Measurements from ENCODE around the gene PPP1R15B. TPM values are rescaled to one million over a fixed set of nuclear protein-coding genes. Genes with fewer than 3 reads are reported as not detected.

The PPP1R15B gene
- total RNA-seq, 2 donors from 2014 or later, result 44.8 to 79.2 TPM

DNA sequence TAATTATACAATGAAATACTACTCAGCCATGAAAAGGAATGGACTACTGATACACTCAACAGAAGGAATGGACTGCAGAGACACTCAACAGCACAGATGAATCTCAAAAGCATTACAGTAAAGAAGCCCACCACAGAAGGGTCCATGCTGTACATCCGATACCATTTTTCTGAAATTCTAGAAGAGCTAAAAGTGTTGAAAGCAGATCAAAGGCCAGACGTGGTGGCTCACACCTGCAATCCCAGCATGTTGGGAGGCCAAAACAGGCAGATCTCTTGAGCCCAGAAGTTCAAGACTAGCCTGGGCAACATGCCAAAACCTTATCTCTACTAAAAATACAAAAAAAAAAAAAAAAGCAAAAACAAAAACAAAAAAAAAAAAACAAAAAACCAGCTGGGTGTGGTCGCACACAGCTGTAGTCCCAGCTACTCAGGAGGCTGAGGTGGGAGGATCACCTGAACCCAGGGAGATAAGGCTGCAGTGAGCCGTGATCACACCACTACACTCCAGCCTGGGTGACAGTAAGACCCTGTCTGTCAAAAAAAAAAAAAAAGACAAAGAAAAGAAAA lies 15.5 kb downstream of the PPP1R15B start:
- H3K36me3 Mint-ChIP-seq (ENCODE audit: low read depth), result peaks cover 22% of the 10 kb centered on the region
- H3K27me3 ChIP-seq (ENCODE audit: control insufficient read depth, insufficient read depth, low read length, poor library complexity, severe bottlenecking), result no peaks in the 10 kb centered on the region
- H3K4me3 Mint-ChIP-seq, result no peak overlapping the region
- TF ChIP-seq, protein P1, sequence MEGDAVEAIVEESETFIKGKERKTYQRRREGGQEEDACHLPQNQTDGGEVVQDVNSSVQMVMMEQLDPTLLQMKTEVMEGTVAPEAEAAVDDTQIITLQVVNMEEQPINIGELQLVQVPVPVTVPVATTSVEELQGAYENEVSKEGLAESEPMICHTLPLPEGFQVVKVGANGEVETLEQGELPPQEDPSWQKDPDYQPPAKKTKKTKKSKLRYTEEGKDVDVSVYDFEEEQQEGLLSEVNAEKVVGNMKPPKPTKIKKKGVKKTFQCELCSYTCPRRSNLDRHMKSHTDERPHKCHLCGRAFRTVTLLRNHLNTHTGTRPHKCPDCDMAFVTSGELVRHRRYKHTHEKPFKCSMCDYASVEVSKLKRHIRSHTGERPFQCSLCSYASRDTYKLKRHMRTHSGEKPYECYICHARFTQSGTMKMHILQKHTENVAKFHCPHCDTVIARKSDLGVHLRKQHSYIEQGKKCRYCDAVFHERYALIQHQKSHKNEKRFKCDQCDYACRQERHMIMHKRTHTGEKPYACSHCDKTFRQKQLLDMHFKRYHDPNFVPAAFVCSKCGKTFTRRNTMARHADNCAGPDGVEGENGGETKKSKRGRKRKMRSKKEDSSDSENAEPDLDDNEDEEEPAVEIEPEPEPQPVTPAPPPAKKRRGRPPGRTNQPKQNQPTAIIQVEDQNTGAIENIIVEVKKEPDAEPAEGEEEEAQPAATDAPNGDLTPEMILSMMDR (conservative IDR thresholded peaks at IDR 0.05), result no peak
- no peak overlapping the region for H3K9ac ChIP-seq (ENCODE audit: extremely low read depth, low read length, poor library complexity, severe bottlenecking)
- H3K27me3 Mint-ChIP-seq (ENCODE audit: insufficient read depth), result peaks cover 7% of the 10 kb centered on the region
- no peak overlapping the region for H3K27ac Mint-ChIP-seq
- no peaks in the 10 kb centered on the region for H3K4me1 ChIP-seq (ENCODE audit: control insufficient read depth, insufficient read depth, low read length)
- peaks cover 4% of the 10 kb centered on the region for H3K9me3 ChIP-seq (ENCODE audit: control insufficient read depth, low read length)
- H3K4me1 Mint-ChIP-seq, result no peaks in the 10 kb centered on the region
- DNase-seq, result peak; percentile 10
- H3K4me3 ChIP-seq (ENCODE audit: low read length), result no peak overlapping the region
- H3K9me3 Mint-ChIP-seq, result peaks cover 3% of the 10 kb centered on the region
- H3K36me3 ChIP-seq (ENCODE audit: control insufficient read depth, insufficient read depth, low read length), result peaks cover 30% of the 10 kb centered on the region
- WGBS, 2 experiments (ENCODE audit: insufficient coverage in 1 of 2, insufficient read length in 1 of 2), result 93 to 94% methylated on average over 2 to 4 of the region's 4 CpGs
- H3K27ac ChIP-seq (ENCODE audit: low read depth, low read length), result no peak overlapping the region

DNA sequence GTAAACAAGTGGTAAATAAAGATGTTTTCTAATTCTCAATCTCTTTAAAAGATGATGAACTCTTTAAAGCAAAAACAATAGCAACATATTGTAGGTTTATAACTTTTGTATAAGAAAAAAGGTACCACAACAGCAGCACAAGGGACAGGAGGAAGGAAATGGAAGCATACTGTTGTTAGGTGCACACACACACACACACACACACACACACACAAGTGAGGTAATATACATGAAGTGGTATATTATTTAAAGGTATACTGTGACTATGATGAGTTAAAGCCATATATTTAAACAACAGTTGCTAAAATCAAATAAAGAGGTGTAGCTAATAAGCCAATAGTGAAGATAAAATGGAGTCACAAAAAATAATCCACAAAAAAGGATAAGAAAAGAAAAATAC lies 20.0 kb downstream of the PPP1R15B start:
- peaks cover 3% of the 10 kb centered on the region for H3K9me3 Mint-ChIP-seq

DNA sequence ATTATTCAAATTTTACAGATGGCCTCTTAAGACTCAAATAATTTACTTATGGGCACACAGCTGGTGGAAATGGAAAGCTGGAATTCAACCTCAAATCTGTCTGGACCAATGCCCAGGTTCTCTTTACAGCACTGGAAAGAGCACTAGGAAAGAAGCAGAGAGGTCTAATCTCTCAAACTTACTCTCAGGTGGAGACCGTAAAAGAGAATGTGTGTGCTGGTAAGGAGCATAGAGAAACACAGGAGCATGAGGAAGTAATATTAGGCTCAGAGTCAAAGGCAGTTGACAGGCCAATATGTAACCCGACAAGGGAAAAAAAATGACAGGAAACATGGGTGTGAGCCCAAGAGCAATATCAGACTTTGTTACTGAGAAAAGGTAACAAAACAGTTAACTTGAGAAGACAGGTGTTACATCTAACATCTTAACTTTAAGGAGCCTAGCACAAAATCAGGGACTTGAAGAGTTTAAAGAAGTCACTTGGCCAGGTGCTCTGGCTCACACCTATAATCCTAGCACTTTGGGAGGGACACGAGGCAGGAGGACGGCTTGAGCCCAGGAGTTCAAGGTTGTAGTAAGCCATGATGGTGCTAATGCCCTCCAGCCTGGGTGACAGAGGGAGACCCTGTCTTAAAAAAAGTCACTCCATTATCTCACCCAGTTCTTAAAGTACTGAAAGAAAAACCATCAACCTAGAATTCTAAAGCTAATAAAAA lies 20.7 kb downstream of the PPP1R15B start:
- WGBS, 2 experiments (ENCODE audit: insufficient coverage in 1 of 2, insufficient read length in 1 of 2), result 88 to 94% methylated on average over 4 of the region's 4 CpGs
- H3K9ac ChIP-seq (ENCODE audit: extremely low read depth, low read length, poor library complexity, severe bottlenecking), result no peak overlapping the region
- Mint-ChIP-seq H3K4me1 (no peaks in the 10 kb centered on the region), H3K27me3 (ENCODE audit: insufficient read depth) (peaks cover 15% of the 10 kb centered on the region), H3K27ac (no peak overlapping the region), H3K36me3 (ENCODE audit: low read depth) (peaks cover 1% of the 10 kb centered on the region), H3K4me3 (no peak overlapping the region), H3K9me3 (peaks cover under 1% of the 10 kb centered on the region)
- no peak overlapping the region for H3K4me3 ChIP-seq (ENCODE audit: low read length)
- no peaks in the 10 kb centered on the region for H3K36me3 ChIP-seq (ENCODE audit: control insufficient read depth, insufficient read depth, low read length)
- no peak overlapping the region for H3K27ac ChIP-seq (ENCODE audit: low read depth, low read length)
- TF ChIP-seq, protein P1 (conservative IDR thresholded peaks at IDR 0.05), result no peak
- peaks cover 10% of the 10 kb centered on the region for H3K27me3 ChIP-seq (ENCODE audit: control insufficient read depth, insufficient read depth, low read length, poor library complexity, severe bottlenecking)
- DNase-seq, result peak; percentile 20
- no peaks in the 10 kb centered on the region for H3K4me1 ChIP-seq (ENCODE audit: control insufficient read depth, insufficient read depth, low read length)
- peaks cover 2% of the 10 kb centered on the region for H3K9me3 ChIP-seq (ENCODE audit: control insufficient read depth, low read length)

More for the DNA sequence above, 20.0 kb downstream of the PPP1R15B start:
- Histone ChIP-seq H3K9me3 (ENCODE audit: control insufficient read depth, low read length) (peaks cover 4% of the 10 kb centered on the region), H3K36me3 (ENCODE audit: control insufficient read depth, insufficient read depth, low read length) (no peaks in the 10 kb centered on the region), H3K27ac (ENCODE audit: low read depth, low read length) (no peak overlapping the region), H3K4me3 (ENCODE audit: low read length) (no peak overlapping the region), H3K4me1 (ENCODE audit: control insufficient read depth, insufficient read depth, low read length) (no peaks in the 10 kb centered on the region), H3K27me3 (ENCODE audit: control insufficient read depth, insufficient read depth, low read length, poor library complexity, severe bottlenecking) (peaks cover 2% of the 10 kb centered on the region), H3K9ac (ENCODE audit: extremely low read depth, low read length, poor library complexity, severe bottlenecking) (no peak overlapping the region)
- TF ChIP-seq, protein P1 (conservative IDR thresholded peaks at IDR 0.05), result no peak
- Mint-ChIP-seq H3K27ac (no peak overlapping the region), H3K36me3 (ENCODE audit: low read depth) (peaks cover 3% of the 10 kb centered on the region), H3K27me3 (ENCODE audit: insufficient read depth) (peaks cover 15% of the 10 kb centered on the region), H3K4me3 (no peak overlapping the region), H3K4me1 (no peaks in the 10 kb centered on the region)
- no peak for DNase-seq
